GM18499 (cell line): ENCODE data around the gene PSIP1.

Source experiments
- ATAC-seq: cut with Tn5 transposase; IDR thresholded peaks from one replicate; pipeline ENCODE4 v1.9.1; 2021; ENCODE audit warnings: moderate number of reproducible peaks; ENCODE audit not compliant: insufficient read depth, unreplicated experiment

Gene PSIP1

DNA sequence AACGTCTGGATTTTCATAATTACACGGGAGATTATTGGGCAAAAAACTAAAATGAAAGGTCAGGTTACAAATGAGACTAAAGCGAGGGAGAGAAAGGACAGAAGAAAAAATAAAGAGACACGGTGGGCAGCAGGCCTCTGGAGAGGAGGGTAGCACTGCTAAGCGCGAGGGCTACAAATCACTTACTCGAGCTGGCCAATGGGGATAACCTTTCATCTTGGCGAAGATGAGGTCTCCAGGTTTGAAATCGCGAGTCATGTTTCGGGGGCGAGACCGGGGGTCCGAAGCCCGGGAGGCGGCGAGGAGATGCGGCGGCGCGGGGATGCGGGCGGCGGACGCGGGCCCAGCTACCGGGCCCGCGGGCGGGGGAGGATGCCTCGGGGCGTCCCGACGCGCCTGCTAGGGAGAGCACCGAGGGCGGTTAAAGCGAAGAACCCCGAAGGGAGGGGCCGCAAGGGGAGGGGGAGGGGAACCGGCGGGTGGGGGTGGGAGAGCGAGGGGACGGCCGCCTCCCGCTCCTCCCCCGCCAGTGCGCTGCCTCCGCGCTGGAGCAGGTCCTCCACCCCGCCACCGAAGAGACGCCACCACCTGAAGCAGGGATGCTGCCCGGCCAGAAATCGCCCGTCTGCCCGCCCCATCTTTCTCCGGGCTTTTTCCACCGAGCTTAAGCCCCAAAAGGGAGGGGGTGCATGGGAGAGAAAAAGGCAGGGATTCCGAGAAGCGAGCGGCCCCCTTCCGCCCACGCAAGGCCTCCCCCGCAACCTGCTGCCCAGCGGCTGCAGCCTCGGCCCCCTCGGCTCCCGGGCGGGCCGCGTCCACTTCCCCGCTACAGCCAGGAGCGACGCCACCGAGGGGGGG is 610 bp downstream of the PSIP1 start:
- peak; percentile 0 for ATAC-seq

DNA sequence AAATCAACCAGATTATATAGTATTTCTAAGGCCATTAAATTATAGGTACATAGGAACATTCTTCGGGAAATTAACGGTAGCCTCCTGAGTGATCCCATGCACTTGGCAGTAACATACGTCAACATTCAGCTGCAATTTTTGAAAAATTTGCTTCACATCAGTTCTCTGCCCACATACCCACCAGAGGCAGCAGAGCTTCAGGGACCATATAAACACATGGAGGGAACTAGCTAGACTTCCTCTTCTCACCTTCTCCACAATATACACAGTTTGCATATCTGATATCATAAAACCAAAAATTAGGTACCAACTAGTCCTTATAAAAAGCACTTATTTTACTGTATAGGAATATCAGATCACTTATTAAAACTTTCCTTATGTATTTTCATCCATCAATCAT is 4.8 kb downstream of the PSIP1 start:
- no peak for ATAC-seq

DNA sequence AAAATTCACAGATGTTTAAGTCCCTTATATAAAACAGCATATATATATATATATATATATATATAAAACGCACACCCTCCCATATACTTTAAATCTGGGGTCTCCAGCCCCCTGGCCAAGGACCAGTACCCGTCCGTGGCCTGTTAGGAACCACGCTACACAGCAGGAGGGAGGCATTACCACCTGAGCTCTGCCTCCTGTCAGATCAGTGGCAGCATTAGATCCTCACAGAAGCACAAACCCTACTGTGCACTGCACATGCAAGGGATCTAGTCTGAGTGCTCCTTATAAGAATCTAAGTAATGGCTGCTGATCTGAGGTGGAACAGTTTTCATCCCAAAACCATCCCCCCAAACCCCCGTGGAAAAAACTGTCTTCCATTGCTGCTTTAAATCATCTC is 9.0 kb downstream of the PSIP1 start:
- ATAC-seq: no peak

DNA sequence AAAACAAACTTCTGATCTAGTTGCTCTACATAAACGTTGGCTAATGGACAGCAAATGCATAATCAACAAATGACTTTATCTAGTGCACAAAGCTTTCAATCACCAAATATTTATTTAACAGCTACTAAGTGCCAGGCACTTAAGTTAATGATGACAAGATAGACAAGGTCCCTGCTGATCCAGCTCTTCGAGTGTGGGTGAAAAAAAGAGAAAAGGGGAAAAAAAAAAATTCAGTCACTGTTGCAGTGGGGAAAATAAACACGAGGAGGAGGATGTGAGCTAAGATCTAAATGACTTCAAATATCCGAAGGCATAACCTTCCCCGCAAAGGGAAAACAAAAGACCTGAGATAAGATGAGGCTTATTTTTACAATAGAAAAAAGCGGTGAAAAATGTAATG is 9.6 kb downstream of the PSIP1 start:
- ATAC-seq: no peak

DNA sequence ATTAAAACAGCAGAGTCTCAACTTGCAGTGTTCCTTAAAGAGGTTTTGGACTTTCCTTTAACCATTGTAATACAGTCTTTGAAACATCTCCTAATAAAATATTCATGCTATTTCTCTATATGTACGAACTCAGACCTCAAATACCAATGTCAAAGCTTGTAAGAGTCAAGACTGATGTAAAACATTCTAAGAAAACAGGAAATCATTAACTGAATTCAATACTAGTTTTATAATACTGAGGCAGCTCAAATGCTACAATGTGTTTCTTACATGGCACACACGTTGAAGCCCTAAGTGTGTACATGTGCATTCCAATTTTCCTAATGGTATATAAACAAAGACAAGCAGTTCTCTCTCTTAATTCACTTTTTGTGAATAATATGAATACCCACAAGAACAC is 11.6 kb downstream of the PSIP1 start:
- no peak for ATAC-seq

DNA sequence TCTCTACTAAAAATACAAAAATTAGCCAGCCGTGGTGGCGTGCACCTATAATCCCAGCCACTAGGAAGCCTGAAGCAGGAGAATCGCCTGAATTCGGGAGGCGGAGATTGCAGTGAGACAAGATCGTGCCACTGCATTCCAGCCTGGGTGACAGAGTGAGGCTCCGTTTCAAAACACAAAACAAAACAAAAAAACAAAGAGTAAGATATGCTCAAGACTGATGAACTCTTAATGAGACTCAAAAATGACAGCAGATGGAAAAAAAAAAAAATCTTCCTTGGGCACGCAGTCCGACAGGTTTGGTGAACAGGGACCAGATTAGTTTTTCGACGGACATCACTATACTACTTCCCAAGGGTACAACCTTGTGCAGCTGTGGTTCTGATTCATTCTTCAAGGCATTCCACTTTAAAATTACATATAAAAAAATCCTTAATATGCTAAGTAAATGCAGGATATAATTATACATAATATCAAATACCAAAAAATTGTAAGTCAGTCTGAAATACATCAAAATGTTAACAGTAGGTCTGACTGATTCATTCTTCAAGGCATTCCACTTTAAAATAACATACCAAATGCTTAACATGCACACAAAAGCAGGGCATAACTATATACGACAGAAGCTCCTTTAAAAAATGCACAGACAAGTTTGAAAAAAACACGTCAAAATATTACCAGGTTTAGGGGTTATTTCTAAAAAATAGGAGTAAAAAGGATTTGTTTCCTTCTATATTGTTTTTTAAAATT is 12.3 kb downstream of the PSIP1 start:
- ATAC-seq: no peak

DNA sequence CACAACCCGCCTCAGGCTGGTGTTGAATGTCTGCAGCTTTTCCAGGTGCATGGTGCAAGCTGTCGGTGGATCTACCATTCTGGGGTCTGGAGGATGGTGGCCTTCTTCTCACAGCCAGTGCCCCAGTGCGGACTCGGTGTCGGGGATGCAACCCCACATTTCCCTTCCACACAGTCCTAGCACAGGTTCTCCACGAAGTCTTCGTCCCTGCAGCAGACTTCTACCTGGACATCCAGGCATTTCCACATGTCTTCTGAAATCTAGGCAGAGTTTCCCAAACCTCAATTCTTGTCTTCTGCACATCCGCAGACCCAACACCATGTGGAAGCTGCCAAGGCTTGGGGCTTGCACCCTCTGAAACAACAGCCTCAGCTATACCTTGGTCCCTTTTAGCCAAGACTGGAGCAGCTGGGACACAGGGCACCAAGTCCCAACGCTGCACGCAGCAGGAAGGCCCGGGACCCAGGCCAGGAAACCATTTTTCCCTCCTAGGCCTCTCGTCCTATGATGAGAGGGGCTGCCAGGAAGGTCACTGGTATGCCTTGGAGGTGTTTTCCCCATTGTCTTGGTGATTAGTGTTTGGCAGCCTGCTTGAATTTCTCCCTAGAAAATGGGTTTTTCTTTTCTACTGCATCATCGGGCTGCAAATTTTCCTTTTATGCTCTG is 18.2 kb downstream of the PSIP1 start:
- no peak for ATAC-seq

DNA sequence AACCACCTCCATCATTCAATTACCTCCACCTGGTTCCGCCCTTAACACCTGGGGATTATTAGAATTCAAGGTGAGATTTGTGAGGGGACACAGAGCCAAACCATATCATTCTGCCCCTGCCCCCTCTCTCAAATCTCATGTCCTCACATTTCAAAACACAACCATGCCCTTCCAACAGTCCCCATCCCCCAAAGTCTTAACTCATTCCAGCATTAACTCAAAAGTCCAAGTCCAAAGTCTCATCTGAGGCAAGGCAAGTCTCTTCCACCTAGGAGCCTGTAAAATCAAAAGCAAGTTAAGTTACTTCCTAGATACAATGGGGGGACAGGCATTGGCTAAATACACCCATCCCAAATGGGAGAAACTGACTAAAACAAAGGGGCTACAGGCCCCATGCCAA is 18.8 kb downstream of the PSIP1 start:
- no peak for ATAC-seq

DNA sequence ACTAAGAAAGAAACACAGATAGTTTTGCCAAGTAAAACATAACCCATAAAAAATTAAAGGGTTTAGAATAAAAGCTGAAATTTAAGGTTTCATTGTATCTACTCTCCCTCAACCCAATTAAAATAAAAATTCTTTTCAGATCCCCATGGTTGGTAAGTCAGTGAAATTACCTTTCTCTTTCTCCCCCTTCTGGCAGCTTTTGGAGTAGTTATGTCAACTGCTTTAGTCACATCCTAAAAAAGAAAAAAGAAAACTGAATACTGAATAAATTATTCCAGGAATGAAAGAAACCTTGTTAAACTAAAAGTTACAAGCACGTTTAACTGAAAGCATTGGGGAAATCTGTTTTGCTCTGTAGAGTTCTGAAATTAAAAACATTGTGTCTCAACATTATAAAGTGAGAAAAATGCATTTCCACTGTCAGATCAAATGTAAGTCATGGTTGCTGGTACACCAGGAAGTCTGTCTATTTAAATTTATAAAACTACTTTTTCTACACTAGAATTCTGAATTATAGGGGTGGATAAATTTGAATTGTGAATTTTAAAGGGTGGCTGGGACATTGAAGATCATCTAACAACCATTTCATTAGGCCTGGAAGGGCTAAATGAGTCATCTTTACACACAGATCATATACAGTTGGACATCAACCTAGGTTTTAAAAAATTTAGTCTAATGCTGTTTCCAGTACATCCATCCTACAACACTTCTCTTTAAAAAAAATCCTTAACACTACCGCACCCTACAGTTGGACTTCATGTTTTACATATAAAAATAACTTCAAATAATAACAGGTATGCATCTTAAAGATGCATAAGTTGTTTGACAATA is 24.7 kb downstream of the PSIP1 start:
- no peak for ATAC-seq

DNA sequence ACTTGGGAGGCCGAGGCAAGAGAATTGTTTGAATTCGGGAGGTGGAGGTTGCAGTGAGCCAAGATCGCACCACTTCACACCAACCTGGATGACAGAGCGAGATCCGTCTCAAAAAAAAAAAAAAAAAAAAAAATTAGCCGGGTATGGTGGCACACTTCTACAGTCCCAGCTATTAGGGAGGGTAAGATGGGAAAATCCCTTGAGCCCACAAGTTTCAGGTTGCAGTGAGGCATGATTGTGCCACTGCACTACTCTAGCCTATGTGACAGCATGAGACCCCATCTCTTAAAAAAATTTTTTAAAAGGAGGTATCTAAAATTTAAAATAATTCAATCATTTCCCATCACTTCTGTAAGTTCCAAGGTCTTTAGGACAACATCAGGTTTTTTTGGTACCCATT is 26.0 kb downstream of the PSIP1 start:
- ATAC-seq: no peak

DNA sequence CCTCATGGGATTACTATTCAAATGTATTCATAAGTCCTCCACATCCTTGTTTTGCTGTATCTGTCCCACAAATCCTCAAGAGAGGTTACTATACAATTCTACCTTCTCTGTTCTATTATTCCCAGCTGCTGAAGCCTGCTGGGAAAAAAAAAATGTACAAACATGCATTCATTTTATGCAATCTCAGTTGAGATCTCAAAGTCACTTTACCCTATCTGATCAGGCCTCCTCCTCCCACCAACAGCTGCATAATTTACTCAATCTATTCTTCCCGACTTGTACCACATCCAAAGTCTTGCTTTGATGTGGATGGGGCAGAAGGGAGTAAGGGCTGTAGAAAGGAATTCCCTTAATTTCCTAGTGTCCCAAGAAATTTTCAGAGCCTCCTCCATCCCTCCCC is 28.6 kb downstream of the PSIP1 start:
- no peak for ATAC-seq

DNA sequence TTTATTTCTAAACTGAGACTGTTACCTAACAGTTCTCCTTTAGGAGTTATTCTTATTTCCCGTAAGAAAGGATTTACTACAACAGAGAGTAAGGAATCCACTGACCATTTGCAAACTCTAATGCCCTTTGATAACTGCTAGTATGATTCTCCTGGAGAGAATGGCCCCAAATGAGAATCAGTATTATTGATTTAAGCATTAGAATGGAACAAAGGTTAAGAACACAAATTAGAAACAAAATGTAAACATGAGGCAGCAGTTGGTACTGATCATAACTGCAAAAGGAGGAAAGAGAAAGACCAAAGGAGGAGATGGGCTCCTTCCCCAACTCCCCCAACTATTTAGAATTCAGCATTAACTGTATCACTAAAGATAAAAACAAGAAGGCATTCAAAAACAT is 30.7 kb downstream of the PSIP1 start:
- ATAC-seq: no peak

DNA sequence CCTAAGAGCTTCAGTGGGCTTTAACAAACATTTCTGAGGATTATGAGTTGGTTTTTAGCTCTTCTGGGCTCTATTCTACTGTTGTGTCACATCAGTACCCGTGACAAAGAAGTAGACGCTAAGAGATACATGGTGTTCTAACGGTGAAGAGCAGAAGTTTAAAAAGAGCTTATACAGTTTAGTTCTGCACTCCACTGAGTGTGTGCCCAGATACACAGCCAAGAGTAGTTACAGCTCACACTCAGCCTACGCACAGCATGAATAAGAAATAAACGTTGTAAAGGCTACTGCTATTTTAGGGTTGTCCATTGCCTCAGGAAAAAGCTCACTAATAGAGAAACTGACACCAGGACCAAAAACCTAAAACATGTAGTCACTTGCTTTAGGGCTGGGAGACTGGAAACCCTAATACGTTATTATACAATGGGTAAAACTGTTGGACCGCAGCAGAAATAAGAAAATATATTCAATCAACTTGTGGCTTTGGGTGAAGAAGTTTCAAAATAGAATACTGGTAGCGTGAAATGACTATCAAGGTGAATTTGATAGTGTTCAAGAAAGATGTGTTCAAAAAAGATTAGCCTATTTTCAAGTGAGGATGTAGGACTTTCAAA is 34.7 kb downstream of the PSIP1 start:
- ATAC-seq: peak; percentile 43

DNA sequence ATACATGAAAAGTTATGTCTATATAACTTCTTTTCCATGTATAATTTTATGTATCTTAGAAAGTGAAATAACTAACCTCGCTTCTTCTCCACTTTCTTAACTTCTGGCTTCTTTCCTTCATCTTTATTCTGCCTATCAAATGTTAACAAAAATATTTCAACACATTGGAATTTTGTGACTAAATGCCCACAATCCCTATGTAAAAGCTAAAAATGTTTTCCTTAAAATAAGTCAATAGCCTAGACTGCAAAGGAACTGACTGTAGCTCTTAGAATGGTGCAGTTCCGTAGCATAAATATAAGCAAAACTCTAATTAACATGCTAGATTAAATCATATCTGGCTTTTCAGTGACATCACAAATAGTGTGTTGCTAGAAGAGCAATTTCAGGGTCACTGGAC is 40.9 kb downstream of the PSIP1 start:
- no peak for ATAC-seq

DNA sequence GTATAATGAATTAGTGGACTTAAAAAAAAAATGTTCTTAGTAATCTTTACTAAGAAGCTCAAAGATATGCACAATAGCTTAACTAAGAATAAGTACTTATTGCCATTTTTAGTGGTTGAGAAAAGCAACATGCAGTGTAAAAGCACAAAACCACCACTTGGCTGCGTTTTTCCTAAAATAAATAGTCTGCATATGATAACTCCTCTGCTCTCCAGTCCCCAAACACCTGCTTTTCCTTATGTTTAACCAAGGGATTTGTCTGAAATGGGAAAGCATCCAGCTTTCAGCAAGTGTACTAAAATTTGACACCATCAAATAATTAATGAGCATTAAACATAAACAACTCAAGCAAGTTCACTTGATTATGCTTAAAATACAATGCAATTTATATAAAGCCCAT is 41.4 kb downstream of the PSIP1 start:
- ATAC-seq: no peak

DNA sequence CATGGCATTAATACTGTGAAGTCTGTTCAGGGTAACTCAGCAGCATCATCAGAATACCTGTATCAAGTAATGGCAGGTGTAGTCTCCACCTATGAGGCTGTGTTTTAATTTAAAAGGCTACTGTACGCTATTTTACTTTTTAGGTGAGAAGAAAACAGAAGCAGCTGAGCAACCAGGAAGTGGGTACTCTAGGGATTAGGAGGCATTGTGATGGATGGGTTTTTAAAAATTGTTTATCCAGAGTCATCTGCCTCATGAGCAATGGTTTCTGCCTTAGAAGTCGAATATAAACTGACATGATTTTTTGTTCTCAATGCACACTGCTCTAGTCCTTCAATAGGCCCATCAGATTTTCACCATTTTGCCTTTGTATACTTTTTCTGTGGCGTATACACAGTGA is 42.6 kb downstream of the PSIP1 start:
- no peak for ATAC-seq

DNA sequence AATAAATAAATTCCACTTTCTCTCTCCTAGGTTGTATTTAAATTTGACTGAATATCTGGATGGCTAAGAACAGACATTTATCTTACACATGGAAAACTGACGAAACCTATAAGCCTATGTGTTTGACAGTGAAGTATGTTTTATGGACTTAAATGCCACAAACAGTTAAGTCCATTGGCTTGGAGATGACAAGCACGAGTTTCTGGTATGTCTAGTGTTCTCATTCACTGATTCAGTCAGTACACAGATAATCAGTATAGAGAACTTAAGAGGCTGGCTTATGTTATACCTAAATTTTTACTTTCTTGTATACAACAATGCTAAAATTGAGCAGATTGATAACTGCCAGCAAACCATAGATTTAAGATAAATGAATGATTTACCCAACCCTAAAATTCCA is 49.2 kb downstream of the PSIP1 start:
- no peak for ATAC-seq

DNA sequence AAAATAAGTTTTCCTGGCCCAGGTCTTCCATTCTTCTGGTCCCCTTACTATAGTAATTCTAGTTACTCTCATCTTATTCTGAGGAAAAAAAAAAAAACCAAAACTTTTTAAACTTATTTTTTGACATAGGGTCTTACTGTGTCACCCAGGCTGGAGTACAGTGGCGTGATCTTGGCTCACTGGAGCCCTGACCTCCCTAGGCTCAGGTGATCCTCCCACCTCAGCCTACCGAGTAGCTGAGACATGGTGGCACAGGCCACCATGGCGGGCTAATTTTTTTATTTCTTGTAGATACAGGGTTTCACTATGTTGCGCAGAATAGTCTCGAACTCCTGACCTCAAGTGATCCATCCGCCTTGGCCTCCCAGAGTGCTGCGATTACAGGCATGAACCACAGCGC is 49.7 kb downstream of the PSIP1 start:
- no peak for ATAC-seq

DNA sequence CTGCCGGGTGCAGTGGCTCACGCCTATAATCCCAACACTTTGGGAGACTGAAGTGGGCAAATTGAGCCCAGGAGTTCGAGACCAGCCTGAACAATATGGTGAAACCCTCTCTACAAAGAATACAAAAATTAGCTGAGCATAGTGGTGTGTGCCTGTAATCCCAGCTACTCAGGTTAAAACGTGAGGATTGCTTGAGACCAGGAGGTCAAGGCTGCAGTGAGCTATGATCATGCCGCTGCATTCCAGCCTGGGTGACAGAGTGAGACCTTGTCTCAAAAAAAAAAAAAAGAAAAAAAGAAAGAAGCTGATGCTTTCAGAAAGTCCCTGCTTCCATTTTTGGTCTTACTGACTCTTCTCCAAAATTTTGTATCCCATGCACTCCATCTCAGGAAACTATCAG is 56.8 kb downstream of the PSIP1 start:
- no peak for ATAC-seq

DNA sequence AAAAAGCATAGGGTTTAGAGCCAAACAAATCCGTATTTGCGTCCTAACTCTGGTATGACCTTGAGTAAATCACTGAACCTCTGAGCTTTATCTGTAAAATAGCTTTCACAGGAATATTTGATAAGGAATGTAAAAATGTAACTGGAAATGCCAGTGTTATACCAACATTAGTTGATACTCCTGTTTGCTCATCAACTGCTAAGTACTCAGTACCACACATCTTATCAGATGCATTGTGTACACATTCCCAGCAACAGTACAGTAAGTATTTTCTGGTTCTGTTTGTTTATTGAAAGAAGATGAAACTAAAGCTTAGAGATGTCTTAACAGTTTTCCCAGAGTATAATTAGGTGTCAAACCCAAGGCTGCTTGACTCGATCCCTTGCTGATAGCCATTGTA is 66.6 kb downstream of the PSIP1 start:
- ATAC-seq: no peak
